ENCODE data around the gene NFKB1.

The NFKB1 gene

GRCh38 chr4:102494603-102495002 lies 6.6 kb upstream of the NFKB1 start:
- no peak for DNase-seq (ENCODE audit: low read depth)

- no peak for DNase-seq (ENCODE audit: low read depth)
Measured at GRCh38 chr4:102497986-102498385, 3.2 kb upstream of the NFKB1 start.

- no peak for DNase-seq (ENCODE audit: low read depth)
Measured at GRCh38 chr4:102500352-102500695, 835 bp upstream of the NFKB1 start.

GRCh38 chr4:102501447-102501696 lies 213 bp downstream of the NFKB1 start:
- DNase-seq (ENCODE audit: low read depth) = no peak

- DNase-seq (ENCODE audit: low read depth) = no peak
Measured at GRCh38 chr4:102502543-102502818, 1.3 kb downstream of the NFKB1 start.

GRCh38 chr4:102503301-102503746 lies 2.2 kb downstream of the NFKB1 start:
- DNase-seq (ENCODE audit: low read depth) = no peak

GRCh38 chr4:102503831-102504786 lies 3.0 kb downstream of the NFKB1 start:
- DNase-seq (ENCODE audit: low read depth) = no peak

GRCh38 chr4:102504941-102505340 lies 3.8 kb downstream of the NFKB1 start:
- DNase-seq (ENCODE audit: low read depth) = no peak

- DNase-seq (ENCODE audit: low read depth) = no peak
Measured at GRCh38 chr4:102505708-102506107, 4.5 kb downstream of the NFKB1 start.

- no peak for DNase-seq (ENCODE audit: low read depth)
Measured at GRCh38 chr4:102506523-102506922, 5.4 kb downstream of the NFKB1 start.

- DNase-seq (ENCODE audit: low read depth) = no peak
Measured at GRCh38 chr4:102511830-102512605, 10.9 kb downstream of the NFKB1 start.

GRCh38 chr4:102514298-102514964 lies 13.3 kb downstream of the NFKB1 start:
- DNase-seq (ENCODE audit: low read depth) = no peak

- no peak for DNase-seq (ENCODE audit: low read depth)
Measured at GRCh38 chr4:102517753-102518152, 16.6 kb downstream of the NFKB1 start.

- DNase-seq (ENCODE audit: low read depth) = no peak
Measured at GRCh38 chr4:102518703-102519131, 17.6 kb downstream of the NFKB1 start.

- DNase-seq (ENCODE audit: low read depth) = no peak
Measured at GRCh38 chr4:102519925-102520324, 18.8 kb downstream of the NFKB1 start.

- DNase-seq (ENCODE audit: low read depth) = no peak
Measured at GRCh38 chr4:102521570-102521969, 20.4 kb downstream of the NFKB1 start.

GRCh38 chr4:102522031-102522440 lies 20.9 kb downstream of the NFKB1 start:
- DNase-seq (ENCODE audit: low read depth) = no peak

- DNase-seq (ENCODE audit: low read depth) = no peak
Measured at GRCh38 chr4:102524691-102525090, 23.5 kb downstream of the NFKB1 start.

- DNase-seq (ENCODE audit: low read depth) = no peak
Measured at GRCh38 chr4:102525097-102525496, 23.9 kb downstream of the NFKB1 start.

- DNase-seq (ENCODE audit: low read depth) = no peak
Measured at GRCh38 chr4:102525504-102525903, 24.3 kb downstream of the NFKB1 start.

- no peak for DNase-seq (ENCODE audit: low read depth)
Measured at GRCh38 chr4:102526532-102526931, 25.4 kb downstream of the NFKB1 start.

GRCh38 chr4:102527695-102528283 lies 26.6 kb downstream of the NFKB1 start:
- DNase-seq (ENCODE audit: low read depth) = no peak

- DNase-seq (ENCODE audit: low read depth) = no peak
Measured at GRCh38 chr4:102529977-102530376, 28.8 kb downstream of the NFKB1 start.
